Muscle of back (tissue), 11 donors: ENCODE data around the gene DCPS. TPM values are rescaled to one million over a fixed set of nuclear protein-coding genes. Genes with fewer than 3 reads are reported as not detected.
"Not testable (repeated sequence)": the region's sequence is repeated elsewhere in the genome, so short reads cannot be mapped to it uniquely, and the experiment has no call there.

ENCODE experiments used
- DNase-seq, 3 donors: peaks; one replicate each; pipeline versions ENCODE4 v3.0.0 to v3.0.0-alpha.2; 2013
- polyA plus RNA-seq, 10 donors: library from polyadenylated mRNA; unstranded; fragments of 120-200 nt; gene quantifications; one replicate each; pipeline ENCODE4 v1.2.1, GENCODE V29; 2013; ENCODE audit not compliant: insufficient read length in 10 of 10

DCPS gene
- polyA plus RNA-seq, 10 donors, result 14.6 to 21.0 (median 19.9) TPM

DNA sequence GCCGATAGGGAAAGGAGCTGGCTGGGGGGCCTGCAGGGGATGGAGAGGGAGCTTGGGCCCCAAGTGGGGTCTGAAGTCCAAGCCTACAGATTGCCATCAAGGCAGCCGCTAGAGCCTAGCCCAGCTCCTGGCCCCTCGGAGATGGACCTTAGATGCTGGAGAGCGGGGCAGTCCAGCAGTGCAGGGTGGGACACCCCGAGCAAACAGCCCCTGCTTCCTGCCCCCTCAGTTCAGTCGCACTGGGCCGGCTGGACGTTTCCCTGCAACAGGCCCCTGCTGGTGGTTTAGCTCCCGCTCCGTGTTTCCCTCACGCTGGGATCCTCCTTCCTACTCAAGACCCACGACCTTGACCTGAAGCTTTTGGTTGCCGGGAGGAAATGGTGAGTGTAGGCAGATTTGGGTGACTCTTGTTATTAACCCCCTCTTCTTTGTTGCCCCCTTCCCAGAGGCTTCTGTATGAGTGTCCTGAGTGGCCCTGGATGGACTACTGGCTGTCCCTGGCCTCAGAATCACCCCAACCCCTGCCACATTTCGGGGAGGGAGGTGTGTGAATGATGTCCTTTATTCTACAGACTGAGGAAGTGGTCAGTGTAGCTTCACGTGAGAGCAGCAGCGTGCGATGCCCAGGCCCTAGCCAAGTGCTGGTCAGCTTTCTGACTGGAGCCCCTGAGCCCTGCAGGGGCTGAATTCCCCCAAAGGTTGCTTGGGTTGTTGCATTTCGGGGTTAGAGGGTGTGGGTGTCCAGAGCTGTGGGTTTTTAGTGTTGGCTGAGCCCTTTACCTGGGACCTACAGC lies 54.3 kb downstream of the DCPS start:
- peak in 1 of 3 donors; percentile 37 for DNase-seq

DNA sequence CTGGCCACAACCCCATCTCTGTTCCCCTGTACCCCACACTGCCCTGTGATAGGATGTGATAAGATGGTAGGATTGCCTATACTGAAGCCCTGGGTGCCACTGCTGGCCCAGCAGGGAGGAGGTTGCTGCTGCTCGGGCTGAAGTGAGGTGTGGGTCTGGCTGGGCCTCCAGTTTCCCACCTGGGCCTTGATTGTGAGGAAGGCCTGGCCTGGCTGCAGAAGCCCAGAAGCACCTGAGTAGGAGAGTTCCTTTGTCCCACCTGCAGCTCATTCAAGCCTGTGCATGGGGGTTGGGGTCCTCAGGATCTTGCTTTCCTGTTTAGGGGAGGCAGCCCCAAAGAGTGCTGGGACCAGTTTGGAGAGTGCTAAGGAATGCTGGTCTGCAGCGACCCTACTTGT lies 54.9 kb downstream of the DCPS start:
- no peak for DNase-seq

DNA sequence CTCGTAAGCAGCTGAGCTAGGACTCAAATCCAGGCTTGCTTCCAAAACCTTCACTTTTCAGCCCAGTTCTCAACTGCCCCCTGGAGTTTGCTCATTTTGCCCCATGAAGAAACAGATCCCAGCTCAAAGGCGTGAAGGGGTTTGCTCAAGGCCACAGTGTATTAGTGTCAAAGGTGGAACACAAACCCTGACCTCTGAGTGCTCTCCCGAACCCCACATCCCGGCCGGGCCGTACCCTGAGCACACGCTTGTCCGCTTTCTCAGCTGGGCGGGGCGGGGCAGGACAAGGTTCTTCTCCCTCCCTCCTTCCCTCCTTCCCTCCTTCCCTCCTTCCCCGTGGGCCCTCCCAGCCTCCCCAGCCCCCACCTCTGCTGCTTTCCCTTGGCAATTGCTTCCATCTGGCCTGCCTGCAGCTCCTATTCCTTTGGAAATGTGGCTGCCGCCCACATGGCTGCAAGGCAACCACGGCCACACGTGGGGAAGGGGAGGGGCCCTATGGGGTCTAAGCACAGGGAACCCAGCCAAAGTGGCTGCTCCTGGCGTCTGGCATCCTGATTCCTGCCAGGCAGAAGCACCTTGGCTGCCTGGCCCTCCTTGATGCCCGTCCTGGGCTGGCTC lies 55.7 kb downstream of the DCPS start:
- peak; percentile 70 to 89 (median 71) for DNase-seq

DNA sequence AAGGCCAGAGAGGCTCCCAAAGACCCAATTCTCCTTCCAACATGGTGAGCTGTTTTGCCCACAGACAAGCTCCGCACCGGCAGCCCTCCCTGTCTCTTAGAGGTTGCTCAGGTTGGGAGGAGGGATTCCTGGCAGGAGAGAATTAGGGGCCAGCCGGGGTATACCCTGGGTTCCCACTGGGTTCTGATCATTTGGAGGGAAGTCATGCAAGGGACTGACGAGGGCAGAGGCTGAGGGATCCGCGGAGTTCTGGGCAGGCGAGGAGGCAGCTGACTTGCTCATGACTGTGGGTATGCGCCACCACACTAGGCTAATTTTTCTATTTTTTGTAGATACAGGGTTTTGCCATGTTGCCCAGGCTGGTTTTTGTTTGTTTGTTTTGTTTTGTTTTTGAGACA lies 56.2 kb downstream of the DCPS start:
- DNase-seq, result no peak

DNA sequence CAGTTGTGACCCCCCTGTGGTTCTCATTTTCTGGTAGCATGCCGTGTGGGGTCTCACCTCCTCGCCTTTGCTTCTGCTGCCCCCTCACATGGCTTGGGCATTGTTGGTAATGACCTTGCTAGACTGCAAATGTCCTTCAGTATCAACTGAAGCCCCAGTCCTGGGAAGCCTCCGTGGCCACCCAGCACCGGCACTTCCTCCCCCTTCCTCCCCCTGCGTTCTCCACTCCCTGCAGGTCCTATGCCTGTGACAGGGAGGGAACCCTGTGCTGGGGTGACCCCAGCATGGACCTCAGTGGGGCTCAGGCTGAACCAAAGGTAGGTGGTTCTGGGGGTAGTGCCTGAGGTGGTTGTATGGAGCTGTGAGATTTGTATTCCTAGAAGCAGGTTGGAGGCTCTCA lies 57.5 kb downstream of the DCPS start:
- DNase-seq, result peak in 1 of 3 donors; percentile 4

DNA sequence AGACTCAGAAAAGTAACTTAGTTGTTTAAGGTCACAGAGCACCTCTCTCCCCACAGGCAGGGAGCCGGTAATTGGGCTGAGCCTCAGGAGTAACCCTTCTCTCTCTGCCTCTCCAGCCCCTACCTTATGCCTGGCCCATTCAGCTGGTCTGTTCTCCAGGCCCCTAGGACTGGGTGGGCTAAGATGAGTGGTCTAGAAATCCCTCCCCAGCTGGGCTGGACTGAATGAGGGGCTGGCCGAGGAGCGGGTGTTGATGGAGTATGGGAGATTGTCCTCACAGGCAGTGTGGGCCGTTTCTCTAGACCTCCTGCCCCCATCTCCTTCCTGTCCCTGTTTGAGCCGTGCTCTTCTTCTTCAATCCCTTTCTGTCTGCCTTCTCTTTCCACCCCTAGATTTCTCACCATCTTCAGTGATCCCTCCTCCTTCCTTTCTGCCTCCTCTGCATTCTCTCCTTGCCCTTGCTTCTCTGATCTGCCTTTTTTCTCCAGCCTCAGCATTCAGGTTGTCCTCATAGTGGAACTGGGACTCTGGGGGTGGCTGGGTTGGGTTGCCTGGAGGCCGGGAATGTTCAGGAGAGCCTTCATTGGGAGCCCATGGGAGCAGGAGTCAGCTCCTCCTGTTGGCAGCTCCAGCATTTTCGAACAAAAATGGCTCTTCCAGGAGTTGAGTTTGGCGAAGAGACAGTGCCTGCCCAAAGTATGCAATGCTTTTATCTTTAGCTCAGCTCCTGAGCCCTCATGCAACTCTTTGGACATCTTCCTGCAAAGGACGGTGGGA lies 59.2 kb downstream of the DCPS start:
- peak in 1 of 3 donors; percentile 23 for DNase-seq

DNA sequence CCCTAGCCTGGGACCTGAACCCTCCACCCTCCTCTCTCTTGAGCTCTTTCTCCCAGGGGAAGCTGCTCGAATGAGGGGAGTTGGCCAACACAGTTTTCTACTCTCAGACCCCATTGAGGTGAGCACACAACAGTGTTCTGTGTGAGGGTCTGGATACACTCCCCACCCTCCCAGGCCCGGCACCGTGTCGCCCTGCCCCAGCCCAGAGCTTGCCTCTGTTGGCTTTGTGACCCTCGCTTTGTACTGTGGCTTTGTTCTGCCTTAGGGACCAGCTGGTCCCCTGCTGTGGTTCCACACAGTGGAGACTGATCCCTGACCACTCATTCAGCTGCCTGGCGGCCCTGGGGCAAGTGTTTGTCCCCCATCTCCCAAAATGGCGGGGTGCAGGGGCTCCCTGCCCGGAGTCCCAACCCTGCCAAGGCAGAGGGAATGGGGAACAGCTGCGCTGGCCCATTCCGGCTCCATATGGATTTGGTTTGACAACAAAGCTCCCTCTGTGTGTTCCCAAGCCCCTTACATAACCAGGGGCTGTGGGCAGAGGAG lies 59.9 kb downstream of the DCPS start:
- peak in 1 of 3 donors; percentile 66 for DNase-seq

DNA sequence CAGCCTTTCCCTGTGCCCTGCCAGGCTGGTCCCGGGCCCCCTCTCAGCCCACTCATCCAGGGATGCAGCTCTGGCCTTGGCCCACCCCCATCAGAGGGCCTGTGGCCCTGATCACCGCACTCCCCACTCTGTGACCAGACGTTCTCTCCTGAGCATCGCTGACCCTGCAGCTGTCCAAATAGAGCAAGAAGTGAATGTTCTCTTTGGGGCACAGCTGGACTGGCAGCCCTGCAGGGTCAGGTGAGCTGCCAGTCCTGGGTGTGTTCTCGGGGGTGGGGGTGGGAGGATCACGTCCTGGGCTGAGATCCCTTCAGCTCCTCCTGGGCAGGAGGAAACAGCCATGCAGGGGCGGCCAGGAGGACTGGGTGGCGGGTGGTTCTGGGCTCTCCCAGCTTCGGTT lies 60.9 kb downstream of the DCPS start:
- not testable (repeated sequence) for DNase-seq

DNA sequence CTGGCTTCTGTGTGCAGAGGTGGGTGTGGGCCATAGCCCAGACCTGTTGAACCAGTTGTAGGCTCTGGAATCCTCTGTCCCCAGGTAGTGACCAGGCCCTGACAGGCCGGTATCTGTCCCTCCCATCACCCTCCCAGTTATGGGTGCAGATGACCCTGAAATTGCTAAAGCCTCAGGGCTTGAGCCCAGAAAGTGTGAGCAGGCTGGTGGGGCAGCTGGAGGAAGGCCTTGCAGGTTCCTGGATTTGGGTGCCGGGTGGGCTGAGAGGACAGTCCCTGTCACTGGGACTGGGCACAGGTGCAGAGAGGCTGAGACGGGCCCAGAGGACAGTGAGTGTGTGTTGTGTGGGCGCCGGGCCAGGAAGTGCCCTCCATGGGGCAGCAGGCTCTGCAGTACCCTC lies 61.6 kb downstream of the DCPS start:
- DNase-seq, result not testable (repeated sequence)

DNA sequence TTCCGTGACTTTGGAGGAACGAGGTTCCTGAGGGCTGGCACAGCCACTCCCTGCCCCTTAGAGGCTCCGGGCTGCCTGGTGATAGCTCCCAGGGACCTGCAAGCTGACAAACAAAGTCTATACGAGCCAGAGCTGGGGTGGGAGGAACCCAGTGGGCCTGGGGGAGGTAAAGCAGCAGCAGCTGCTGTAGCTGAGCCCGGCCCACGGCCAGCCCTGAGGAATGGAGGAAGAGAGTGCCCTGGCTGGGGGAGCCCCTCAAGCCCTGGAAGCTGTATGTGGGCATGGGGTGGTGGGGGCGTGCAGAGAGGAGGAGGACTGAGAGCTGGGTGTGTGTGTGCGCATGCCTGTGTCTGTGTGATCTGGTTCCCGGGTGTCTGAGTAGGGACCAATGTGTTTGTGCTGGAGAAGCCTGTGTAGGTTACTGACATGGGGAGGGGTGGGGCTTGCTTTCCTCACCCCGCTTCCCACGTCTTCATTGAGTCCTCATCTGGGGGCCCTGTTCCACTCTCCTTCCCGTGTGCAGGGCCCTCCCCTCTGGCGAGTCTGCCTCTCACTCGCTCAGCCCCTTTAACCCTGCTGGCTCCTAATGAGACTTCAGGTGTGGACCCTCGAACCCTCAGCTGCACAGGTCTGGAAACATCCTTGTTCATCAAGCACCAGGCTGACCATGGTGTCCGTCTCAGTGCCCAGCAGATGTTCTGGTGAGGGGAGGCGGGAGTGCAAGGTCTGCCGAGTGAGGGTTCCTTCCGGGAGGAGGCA lies 62.4 kb downstream of the DCPS start:
- peak in 1 of 3 donors; percentile 77 for DNase-seq

DNA sequence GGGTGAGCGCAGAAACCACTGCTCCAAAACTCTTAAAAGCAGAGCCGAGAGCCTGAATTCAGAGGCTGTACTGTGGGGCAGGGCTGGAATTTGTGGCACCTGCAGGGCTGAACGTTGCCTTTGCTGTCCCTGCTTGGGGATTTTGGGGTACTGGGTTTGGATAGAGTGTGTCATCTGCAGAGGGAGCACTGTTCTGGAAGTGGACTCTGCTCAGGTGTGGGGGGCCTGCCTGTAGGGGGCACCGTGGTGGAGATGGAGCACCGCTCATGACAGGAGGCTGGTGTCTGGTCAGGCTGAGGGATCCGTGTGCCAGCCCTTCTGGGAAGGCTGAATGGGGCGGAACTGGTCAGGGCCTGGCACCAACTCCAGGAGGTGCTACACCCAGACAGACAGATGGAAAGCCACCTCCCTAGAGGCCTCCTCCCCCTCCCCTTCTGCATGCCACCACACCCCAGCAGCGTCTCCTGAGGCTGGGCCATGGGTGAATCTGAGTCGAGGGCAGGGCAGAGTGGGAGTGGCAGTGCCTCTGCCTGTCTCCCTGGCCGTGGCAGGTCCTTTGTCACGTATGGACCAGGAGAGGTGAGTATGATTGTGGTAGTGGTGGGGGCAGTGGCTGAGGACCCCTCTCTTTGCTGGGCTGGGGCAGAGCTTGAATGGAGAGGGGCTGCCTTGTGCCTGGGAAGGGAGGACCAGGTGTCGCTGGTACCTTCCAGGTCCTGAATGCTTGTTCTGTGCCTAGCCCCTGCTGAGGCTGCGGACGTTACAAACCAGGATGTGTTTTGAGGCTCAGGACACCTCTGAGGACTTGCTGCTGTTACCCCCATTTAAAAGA lies 63.2 kb downstream of the DCPS start:
- not testable (repeated sequence) for DNase-seq

DNA sequence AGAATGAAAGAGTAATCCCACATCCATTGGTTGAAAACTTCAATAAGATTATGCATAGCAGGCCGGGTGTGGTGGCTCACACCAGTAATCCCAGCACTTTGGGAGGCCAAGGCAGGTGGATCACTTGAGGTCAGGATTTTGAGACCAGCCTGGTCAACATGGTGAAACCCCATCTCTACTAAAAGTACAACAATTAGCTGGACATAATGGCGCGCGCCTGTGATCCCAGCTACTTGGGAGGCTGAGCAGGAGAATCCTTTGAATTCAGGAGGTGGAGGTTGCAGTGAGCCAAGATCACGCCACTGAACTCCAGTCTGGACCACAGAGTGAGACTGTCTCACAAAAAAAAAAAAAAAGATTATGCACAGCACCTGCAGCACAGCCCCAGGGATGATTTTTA lies 63.9 kb downstream of the DCPS start:
- DNase-seq, result not testable (repeated sequence)

DNA sequence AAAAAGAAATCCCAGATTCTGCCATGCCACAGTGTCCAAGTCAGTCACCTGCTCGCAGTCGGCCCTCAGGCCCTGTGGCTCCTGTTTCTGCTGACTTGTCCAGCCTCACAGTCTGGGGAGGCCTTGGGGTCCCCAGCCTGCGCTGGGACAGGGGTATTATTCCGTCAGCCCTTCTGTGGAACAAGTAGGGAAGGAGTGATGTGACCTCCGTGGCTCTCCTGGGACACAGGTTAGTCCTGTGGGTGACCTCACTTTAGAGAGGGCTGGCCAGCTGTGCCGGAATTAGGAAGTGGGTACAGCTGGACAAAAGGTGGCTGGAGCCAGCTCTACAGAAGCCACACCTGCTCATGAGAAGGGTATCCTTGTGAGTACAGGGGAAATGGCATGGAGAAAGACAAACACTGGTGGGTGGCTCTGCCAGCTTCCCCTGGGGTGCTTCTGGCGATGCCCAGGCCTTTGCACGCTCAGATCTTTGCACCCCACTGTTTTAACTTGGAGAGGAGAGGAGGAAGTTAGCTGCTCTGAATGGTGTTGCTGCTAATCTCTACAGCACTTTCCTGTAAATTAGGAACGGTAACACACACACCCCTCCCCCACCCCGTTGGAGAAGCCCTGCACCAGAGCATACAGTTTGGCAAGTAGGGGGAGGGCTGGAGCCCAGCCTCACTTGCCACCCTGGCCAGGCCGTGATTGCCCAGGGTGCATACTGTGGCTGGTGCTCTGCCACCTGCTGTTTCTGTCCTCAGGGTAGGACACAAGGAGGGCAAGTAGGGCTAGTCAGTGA lies 64.7 kb downstream of the DCPS start:
- DNase-seq, result not testable (repeated sequence)

DNA sequence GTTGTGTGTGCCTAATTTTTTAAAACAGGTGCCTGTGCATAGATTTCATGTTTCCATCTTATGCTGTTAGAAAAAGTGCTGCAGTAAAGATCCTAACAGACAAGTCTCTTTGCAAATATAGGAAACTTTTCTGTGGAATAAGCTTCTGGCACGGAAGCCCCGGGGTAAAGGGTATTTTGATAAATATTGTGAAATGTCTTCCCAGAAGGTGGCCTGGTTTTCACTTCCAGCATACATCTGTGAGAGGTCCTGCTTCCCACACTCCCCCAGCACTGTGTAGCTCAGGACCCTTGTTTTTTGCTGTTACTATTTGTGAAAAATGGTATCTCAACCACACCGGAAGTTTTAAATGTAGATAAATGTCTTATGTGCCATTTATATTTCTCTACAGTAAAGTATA lies 66.2 kb downstream of the DCPS start:
- no peak for DNase-seq

DNA sequence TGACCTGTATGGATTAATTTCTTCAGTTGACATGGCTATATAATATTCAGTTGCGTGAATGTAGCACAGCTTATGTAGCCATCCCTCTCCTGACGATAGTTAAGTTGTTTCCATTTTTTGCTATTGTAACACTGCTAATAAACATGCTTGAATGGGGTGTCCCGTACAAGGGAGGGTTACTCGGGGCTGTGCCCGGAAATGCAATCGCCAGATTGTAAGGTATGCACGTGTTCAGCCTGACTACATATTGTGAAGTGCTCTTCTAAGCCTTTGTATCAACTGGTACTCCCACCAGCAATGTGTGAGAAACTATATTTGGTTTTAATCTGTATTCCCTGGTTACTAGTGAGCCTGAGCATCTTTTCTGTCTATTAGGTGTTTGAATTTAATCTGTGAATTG lies 67.7 kb downstream of the DCPS start:
- no peak for DNase-seq

DNA sequence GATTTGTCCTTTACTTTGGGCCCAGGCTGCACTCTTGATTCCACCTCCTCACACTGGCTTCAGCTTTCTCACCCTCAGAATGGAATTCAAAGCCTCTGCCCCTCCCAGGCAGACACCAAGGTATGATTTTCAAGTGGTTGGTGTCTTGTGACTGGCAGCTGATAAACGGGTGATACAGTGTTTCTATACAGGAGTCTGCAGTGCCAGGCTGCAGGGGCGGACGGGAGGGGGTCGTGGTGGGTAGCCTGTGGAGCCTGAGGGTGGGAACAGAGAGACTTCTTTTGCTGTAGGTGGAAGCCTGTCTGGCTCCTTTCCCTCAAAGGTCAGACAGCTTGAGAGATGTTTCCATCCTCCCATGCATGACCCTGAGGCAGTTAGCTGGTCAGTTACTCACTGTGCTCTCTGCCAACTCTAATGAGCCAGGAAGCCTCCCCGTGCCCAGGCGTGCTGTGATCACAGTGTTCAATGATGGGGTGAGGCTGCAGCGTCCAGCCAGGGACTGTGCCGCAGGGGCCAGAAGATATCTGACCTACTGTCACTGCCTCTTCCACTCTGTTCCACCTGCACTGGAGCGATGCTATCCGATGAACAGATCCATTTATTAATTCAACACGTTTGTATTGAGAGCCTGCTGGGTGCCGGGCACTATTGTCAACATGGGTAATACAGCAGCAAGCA lies 69.7 kb downstream of the DCPS start:
- DNase-seq, result not testable (repeated sequence)

DNA sequence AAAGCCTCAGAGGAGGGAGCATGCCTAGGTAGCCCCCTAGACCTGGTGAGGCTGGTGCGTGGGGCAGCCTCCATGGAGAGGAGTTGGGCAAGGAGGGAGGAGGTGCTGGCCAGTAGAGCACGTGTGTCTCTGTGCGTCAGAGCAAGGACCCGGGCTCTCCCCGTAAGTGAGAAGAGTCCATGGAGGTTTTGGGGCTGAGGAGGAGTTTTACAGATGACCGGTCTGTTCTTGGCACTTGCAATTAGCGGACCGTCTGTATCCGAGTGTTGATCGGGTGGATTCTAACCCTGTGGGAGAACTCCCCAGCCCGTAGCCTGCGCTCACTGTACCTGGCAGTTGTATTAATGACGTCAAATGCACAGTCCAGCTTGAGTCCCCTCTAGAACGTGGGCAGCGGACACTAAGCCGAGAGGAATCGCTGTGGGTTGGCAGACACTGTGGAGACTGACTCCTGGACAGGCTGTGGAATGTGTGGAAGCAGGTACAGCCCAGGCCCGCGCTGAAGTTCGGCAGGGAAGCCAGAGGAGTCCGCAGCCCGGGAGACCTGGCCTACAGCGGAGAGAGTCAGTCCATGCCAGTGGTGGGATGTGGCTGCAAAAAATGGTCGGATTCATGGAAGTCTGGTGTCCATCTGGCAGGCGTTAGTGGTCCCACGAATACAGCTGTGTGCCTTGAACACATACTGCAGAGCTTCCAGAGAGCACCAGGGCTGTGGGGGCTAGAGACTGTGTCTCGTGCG lies 70.9 kb downstream of the DCPS start:
- DNase-seq, result peak in 1 of 3 donors; percentile 26

DNA sequence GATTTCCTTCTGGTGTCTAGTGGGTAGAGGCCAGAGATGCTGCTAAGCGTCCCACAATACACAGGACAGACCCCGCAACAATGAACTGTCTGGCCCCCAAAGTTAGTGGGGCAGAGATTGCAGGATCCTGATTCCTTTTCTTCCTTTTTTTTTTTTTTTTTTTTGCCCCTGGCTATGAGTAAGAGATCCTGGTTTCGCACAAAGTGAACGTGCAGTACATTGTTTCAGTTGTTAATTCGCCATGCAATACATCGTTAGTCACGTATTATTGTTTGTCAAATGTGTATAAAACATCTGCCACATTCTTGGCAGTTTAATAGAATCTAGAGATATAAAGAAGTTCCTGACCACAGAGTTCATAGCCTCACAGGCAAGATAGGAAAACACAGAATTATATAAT lies 71.9 kb downstream of the DCPS start:
- DNase-seq, result no peak
